MM.1S (cell line): ENCODE results near the gene GREB1.

ENCODE experiments used
- CTCF ChIP-seq: fragments of 300-600 bp; sonication (generic); IDR thresholded peaks from 2 replicates; pipeline ENCODE4 v1.5.1; 2016; ENCODE audit warnings: antibody characterized with exemption, low read length, mixed read lengths
- EZH2 ChIP-seq: fragments of 300-600 bp; sonication (generic); optimal IDR thresholded peaks from 2 replicates; pipeline ENCODE3; 2017; ENCODE audit warnings: low read depth, mild to moderate bottlenecking, antibody characterized with exemption, low read length, mixed read lengths

- TF ChIP-seq CTCF = peak; percentile 96
- TF ChIP-seq EZH2 = no peak
These were observed 148.1 kb downstream of the GREB1 start for GRCh38 chr2:11681722-11682589.
